HG03060 (cell line): ENCODE results near the gene MB21D2.
"Not testable (repeated sequence)": the region's sequence is repeated elsewhere in the genome, so short reads cannot be mapped to it uniquely, and the experiment has no call there.

Experiments used
- ATAC-seq: cut with Tn5 transposase; IDR thresholded peaks from one replicate; pipeline ENCODE4 v1.9.1; 2021; ENCODE audit warnings: low read depth, moderate number of reproducible peaks; ENCODE audit not compliant: unreplicated experiment

The MB21D2 gene

GRCh38 chr3:192863091-192863420 is 54.6 kb downstream of the MB21D2 start:
- ATAC-seq: no peak

- ATAC-seq: no peak
These were observed 55.1 kb downstream of the MB21D2 start for GRCh38 chr3:192862408-192863090.

DNA sequence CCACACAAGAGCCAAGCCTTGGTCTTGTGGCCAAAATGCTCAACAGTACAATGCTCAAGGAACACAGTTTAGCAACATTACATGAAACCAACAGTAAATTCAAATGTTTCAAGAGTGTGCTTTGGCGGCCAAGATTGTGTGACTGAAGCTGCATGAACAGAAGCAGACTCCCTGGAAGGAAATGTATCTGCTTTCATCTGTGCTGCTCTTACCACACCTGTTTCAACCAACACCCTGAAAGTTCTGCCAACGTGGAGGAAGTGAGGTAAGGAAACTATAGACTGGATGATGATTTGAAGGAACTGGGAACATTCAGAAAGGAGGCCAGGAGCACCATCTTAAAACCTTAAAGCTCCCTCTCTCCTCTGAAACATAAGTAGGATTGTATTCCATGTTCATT is 55.7 kb downstream of the MB21D2 start:
- ATAC-seq: no peak

DNA sequence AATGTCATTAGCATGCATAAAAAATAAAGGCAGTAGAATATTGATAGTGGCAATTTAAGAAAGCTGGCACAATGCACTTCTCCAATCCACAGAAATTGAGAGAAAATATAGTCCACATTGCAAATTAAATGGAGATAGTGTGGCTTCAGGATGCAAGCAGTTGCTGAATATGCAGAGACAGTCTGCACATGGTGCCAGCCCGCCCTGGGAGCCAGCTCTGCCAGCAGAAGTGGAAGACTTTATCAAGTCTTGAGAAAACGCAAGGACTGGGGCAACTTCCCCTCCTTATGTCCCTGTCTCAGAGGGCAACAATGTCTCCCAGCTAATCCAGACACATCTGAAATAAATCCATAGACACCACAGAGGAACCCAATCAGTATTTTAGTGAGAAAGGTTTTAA is 57.2 kb downstream of the MB21D2 start:
- ATAC-seq: no peak

GRCh38 chr3:192858849-192859585 is 58.6 kb downstream of the MB21D2 start:
- no peak for ATAC-seq

GRCh38 chr3:192857260-192857661 is 60.4 kb downstream of the MB21D2 start:
- ATAC-seq: no peak

- ATAC-seq: no peak
These were observed 62.2 kb downstream of the MB21D2 start for GRCh38 chr3:192855434-192855833.

- ATAC-seq: peak; percentile 50
These were observed 65.8 kb downstream of the MB21D2 start for GRCh38 chr3:192851821-192852372.

GRCh38 chr3:192850451-192850981 is 67.1 kb downstream of the MB21D2 start:
- ATAC-seq: peak; percentile 75

DNA sequence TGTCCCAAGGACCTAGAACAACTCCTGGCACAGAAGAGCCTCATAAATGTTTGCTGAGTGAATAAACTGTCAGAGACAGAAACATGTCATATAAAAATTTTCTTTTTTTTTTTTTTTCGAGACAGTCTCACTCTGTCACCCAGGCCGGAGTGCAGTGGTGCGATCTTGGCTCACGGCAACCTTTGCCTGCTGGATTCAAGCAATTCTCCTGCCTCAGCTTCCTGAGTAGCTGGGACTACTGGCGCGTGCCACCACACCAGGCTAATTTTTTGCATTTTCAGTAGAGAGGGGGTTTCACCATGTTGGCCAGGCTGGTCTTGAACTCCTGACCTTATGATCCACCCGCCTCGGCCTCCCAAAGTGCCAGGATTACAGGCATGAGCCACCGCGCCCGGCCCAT is 67.8 kb downstream of the MB21D2 start:
- ATAC-seq: not testable (repeated sequence)

DNA sequence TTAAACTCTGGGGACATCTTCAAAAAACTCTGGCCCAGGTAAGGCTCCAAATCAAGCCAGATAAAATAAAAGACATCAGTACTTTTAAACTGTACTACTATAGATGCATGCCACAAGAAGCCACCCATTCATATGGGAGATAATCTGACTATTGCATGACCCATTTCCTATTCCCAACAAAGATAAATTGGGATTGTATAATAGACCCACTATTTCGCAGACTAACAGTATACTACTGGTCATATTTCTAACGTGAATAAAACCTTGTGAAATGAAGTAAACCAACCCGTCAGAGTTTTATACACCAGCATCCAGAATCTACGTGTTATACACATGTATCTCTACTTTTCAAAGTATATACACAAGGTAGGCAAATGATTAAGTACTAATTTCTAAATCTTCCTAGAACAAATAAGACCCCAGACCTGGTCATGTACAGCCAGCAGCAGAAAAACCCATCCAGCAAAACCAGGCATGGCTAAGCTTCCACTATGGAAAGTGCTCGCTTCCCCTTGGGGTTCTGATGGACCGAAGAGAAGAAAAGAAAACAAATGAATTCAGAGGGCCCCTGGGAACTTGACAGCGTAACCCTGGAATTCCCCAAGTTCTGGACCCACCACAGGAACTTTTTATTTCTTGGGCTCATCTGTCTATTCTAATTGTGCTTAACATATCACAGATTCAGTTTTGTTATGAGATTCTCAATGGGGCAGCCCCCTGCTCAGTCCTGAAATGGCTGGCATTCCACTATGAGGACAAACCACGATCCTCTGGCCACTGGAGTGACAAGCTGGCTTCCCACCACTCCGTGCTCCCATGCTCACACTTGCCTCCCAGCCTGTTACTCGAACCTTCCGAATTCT is 69.1 kb downstream of the MB21D2 start:
- no peak for ATAC-seq

DNA sequence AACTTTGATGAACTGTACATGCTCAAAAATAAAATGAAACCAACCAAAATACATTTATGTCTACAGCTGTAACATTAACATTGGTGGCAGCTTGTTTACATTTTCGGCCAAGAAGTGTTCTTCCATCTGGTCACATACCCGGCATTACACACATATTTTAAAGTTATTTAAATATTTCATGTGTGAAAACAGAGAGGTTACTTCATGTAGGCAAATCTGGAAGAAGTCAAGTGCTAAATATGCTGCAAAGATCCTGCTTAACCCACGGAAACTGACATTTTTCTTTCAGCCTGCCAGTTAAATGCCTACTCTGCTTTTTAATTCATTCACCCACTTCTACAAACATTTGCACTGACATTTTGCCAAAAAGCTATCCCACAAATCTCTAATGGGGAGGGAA is 69.7 kb downstream of the MB21D2 start:
- no peak for ATAC-seq

GRCh38 chr3:192845526-192845855 is 72.2 kb downstream of the MB21D2 start:
- no peak for ATAC-seq

DNA sequence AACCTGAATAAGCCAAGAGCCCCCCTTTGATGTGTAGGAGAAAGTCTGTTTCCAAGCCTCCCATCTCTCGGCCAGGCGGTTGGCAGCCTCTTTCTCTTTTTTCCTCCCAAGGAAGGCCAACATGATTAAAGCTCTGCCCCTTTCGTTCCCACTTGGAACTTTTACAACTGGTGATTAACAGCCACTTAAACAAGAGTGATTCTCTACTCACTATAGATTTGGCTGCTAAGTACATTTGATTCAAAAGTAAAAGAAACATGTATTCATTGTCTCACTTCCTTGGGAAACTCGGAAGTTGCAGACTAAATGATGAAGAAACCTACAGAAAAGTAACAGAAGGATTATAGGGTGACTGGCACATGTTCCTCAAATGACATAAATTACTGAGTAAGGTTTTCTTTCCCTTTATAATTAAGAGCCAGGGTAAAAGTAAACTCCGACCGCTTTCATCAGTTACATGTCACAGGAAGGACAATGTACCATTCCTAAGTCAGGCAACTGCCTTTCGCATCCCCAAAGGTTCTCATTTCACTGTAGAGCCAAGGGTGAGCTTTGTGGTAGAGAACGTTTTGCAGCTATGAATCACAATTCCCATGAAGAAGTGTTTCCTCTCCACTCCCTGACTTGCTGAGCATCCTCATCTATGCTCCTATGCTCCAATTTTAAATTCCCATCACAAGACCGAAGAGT is 72.7 kb downstream of the MB21D2 start:
- ATAC-seq: no peak

DNA sequence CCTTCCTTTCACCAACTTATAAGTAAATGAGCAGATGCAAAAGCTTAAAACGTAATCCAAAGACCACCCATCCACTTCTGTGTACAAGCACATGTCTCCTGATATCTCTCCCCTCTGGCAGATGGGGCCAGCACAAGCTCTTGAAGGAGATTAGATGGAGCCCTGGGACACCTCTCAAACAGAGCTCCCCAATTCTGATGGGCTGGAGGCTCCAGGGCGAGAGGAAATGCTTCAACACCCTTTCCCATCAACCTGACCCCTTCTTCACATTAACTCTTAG is 73.2 kb downstream of the MB21D2 start:
- no peak for ATAC-seq

- no peak for ATAC-seq
These were observed 73.8 kb downstream of the MB21D2 start for GRCh38 chr3:192843723-192844485.

DNA sequence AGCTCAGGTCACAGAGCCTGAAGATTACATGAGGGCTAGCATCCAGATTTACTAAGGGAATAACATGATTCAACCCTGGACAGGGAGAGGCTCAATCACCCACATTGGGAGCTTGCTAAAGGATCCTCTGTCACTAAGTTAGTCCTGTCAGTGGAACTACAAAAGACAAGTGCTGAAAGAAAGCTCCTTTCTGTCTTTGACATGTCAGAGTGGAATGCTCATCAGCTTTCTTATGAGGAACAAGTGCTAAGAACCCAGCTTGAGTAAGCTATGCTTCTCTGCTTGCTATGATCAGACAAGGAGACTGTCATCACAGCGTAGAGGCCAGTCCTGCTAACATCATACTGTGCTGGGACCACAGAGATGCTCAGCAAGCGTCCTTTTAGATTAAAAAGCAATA is 74.5 kb downstream of the MB21D2 start:
- no peak for ATAC-seq

- no peak for ATAC-seq
These were observed 74.9 kb downstream of the MB21D2 start for GRCh38 chr3:192842711-192843110.

DNA sequence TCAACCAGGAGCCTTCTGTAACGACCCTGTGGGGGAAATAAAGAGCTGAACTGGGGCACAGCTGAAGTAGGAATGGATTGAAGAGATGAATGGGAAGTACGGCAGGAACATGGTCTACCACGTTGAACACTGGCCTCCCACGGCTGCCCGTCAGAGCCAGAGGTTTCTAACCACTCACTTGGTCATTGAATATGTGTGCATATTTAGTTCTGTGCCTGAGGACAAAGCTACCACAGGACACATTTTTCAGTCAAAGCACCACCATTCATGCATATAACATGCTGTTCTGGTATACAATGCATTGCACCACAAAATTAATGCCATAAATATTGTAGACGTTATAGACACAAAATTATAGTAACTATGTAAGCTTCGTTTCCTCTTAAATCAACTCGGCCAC is 75.5 kb downstream of the MB21D2 start:
- ATAC-seq: no peak

DNA sequence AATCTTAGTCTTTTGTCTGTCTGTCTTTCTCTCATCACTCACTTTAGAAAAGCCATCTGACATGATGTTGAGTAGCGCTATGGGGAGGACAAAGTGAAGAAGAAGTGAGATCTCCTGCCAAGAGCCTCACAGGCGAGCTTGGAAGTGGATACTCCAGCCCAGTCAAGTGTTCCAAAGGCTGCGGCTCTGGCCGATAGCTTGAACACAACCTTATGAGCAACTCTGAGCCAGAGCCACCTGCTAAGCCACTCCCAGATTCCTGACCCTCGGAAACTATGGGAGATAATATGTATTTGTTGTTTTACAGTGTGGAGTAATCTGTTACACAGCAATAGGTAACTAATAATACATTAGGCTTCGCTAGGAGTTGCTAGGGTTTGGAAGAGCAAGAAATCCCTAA is 76.2 kb downstream of the MB21D2 start:
- ATAC-seq: no peak
